Measurements from ENCODE around the gene MED9.
"Not testable (repeated sequence)": the region's sequence is repeated elsewhere in the genome, so short reads cannot be mapped to it uniquely, and the experiment has no call there.

The MED9 gene, protein sequence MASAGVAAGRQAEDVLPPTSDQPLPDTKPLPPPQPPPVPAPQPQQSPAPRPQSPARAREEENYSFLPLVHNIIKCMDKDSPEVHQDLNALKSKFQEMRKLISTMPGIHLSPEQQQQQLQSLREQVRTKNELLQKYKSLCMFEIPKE

GRCh38 chr17:17476865-17477467 is at the start of gene MED9:
TSS of gene MED9 (plus strand) at chr17:17477000. CDS start at chr17:17477042, 42 bp downstream.
- peak; percentile 79 for DNase-seq (ENCODE audit: low read depth)

- no peak for DNase-seq (ENCODE audit: low read depth)
Measured at GRCh38 chr17:17429222-17429621, 47.6 kb upstream of the MED9 start.

DNA sequence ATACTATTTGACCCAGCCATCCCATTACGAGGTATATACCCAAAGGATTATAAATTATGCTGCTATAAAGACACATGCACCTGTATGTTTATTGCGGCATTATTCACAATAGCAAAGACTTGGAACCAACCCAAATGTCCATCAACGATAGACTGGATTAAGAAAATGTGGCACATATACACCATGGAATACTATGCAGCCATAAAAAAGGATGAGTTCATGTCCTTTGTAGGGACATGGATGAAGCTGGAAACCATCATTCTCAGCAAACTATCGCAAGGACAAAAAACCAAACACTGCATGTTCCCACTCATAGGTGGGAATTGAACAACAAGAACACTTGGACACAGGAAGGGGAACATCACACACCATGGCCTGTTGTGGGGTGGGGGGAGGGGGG is 45.9 kb upstream of the MED9 start:
- DNase-seq (ENCODE audit: low read depth): not testable (repeated sequence)

- no peak for DNase-seq (ENCODE audit: low read depth)
Measured at GRCh38 chr17:17431605-17432004, 45.2 kb upstream of the MED9 start.

GRCh38 chr17:17433000-17433703 is 43.6 kb upstream of the MED9 start:
- DNase-seq (ENCODE audit: low read depth): peak; percentile 66

DNA sequence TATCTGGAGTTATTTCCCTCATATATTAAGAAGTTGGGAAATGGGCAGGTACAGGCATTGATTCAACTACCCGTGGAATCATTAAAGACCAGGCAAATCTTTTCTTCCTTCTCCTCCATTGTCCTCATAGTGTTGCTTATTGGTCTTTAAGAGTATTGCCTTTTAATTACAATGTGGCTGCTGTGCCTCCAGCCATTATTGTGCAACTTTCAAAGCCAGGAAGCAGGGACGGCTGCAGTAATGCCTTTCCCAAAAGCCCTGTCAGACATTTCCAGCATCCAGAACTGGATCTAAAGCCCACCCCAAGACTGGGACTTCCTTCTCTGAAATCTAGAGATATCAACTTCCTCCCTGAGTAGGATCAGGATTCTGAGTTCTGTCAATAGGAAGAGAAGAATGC is 42.3 kb upstream of the MED9 start:
- DNase-seq (ENCODE audit: low read depth): no peak

- peak; percentile 81 for DNase-seq (ENCODE audit: low read depth)
Measured at GRCh38 chr17:17435323-17435722, 41.5 kb upstream of the MED9 start.

DNA sequence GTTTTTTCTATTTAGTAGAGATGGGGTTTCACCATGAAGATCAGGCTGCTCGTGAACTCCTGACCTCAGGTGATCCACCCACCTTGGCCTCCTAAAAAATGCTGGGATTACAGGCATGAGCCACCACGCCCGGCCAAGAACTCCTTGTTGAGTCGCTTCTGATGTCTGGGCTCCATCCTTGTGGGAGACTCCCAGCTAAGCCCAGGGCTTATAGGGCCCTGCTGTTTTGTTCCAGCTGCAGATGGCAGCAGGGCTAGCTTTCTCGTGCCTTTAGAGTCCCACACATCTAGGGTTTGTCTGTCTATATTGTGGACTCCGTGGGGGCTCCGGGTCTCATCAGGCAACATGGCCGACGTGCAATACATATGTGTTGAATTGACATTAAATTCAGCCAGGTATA is 39.3 kb upstream of the MED9 start:
- no peak for DNase-seq (ENCODE audit: low read depth)

GRCh38 chr17:17437893-17438292 is 38.9 kb upstream of the MED9 start:
- no peak for DNase-seq (ENCODE audit: low read depth)

DNA sequence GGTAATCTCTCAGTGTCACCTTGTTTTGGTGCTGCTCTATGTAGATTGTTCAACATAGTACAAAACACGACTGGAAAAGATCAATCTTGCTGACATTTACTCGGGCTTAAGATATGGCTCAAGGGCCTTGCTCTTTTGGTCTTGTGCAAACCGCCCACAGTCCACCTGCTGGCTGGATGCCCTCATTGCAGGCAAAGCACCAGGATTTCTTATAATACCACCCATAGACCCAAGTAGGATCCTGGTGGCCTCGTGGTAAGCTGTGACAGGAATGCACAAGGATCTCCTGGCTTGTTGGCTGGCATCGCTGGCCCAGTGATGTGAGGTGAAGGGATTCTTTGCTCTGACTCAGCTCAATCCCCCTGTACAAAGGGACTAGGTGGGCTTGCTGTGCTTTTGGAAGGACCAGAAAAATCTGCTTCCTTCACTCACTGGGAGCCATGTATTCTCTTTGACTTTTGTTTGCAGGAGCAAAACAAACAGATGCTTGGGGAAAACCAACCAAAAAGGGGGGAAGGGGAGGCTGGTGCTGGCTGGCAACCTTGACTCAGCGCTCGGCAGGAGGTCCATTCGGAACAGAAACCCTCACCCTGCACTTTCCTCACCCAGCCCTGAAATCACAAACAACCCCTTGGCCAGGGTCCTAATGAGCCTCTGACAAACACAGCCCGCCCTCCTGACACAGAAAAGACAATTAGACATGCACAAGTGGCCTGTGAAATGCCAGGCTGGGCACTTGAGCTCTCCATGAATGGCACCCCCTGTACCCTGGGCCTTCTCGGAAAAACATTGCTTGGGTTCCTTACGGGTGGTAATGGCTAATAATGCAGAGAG is 36.6 kb upstream of the MED9 start:
- DNase-seq (ENCODE audit: low read depth): no peak

DNA sequence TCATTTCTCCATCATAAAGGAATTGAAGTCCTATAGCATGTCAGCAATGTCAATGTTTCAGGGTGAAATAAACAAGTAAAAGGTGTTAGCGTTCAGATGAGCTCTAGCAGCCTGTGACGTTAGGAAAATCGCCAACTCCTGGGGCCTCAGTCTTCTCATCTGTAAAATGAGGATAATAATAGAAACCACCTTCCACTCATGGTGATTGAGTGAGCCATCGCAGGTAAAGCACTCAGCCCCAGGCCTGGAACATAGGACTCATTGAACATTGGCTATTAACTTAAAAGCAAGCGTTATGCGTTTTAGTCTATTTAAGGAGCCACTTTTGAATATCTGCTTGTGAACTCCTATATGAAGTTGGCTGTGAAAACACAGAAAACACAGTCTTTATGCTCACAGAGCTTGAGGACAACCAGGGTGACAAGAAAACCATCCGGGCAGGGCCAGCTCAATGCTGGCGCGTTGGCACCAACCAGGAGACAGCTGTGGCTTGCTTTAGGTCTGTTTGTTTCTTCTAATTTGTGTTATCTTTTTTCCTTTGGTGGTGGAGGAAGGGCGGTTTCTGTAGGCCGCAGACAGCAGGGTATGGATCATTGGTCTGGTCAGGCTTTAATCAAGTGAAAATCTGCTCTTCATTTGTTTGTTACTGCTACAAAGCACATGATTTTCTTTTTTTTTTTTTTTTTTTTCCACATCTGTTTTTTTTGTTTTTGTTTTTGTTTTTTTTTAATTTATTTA is 35.7 kb upstream of the MED9 start:
- DNase-seq (ENCODE audit: low read depth): no peak

DNA sequence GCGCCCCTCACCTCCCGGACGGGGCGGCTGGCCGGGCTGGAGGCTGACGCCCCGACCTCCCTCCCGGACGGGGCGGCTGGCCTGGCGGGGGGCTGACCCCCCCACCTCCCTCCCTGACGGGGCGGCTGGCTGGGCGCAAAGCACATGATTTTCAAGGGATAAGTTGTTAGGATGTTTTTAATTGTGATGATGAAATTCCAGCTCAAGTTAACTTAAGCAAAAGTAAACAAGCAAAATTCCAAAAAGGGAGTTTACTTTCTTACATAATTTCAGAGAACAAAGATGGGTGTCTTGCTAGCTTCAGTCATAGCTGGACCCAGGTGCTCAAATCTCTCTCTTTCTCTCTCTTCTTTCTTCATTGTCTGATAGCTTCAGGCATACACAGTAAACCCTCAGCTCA is 33.6 kb upstream of the MED9 start:
- DNase-seq (ENCODE audit: low read depth): no peak

DNA sequence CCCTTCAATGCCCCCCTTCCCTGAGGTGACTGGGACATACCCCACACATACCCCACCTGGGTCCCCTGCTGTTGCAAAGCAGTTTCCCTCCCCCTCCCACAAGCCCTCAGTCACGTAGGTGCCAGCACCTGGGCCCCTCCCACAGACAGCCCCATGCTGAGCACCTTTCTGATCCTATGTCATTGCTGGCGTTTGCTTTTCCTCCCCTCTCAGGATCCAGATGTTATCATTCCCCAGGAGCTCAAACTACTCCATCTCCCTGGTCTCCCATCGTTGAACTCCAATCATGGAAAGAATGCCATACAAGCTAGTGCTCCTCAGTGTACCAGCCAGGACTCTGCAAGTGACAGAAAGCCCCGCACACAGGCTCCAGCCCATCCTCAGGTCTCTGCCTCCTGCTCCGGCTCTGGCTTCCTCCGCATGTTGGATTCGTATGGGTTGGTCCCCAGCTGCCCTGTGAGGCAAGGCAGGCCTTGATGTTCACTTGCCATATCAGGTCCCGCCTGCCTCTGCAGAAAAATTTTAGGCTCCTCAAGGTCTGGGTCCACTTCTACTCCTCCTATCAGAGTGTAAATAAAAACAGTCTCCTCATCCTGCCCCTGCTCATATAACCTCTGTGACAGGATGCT is 31.4 kb upstream of the MED9 start:
- no peak for DNase-seq (ENCODE audit: low read depth)

DNA sequence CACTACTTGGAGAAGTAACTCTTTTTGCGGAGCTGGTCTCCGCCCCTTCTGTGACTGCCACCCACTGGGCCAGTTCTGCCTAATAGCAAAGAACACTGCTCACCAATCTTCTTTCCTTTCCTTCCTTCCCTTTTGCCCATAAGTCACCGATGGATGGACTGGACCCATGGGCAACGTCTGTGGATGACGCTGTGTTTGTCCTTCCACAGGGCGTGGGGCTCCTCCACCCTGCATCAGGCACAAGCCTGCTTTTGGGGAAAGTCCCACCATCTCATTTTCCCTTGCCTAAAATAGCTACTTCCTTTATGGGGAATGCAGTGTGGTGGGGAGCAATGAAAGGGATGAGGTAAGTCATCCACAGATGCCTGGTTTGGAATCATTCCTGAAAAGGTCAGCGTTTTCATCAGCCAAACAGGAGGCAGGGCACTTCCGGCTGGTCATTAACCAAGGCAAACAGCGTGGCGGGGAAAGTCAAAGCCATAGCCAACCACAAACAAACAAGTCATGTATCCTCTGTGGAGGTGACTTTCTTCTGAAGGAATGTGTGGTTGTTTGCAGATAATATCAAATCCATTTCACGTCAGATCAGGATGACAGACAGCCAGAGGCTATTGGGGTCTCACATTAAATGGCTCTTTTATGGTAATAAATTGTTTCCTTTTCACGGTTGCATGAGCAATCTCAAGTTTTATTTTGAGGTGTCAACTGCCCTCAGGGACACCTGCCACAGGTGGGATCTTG is 30.7 kb upstream of the MED9 start:
- DNase-seq (ENCODE audit: low read depth): peak; percentile 93

DNA sequence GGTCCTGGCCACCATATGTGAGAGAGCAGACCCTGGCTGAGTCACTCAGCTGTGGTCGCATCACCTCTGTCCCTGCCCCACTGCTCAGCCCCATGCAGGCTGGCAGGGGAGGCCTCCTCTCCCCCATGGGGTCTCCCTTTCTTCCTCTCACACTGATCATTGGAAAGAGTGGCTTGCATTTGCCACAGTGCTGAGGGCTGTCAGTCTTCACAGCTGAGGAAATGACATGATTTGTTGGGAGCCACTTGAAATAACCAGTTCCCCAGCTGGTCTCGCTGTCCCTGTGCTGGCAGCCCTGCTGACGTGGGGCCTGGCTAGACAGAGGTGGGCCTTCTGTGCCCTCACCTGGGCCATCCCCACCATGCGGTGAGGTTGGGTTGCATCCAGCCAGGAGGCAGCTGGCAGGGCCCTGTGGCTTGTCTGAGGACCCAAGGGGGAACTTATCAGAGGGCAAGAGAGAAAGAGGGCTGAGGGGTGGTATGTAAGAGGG is 30.1 kb upstream of the MED9 start:
- DNase-seq (ENCODE audit: low read depth): no peak

GRCh38 chr17:17447264-17447663 is 29.5 kb upstream of the MED9 start:
- no peak for DNase-seq (ENCODE audit: low read depth)

GRCh38 chr17:17448076-17448475 is 28.7 kb upstream of the MED9 start:
- DNase-seq (ENCODE audit: low read depth): no peak

DNA sequence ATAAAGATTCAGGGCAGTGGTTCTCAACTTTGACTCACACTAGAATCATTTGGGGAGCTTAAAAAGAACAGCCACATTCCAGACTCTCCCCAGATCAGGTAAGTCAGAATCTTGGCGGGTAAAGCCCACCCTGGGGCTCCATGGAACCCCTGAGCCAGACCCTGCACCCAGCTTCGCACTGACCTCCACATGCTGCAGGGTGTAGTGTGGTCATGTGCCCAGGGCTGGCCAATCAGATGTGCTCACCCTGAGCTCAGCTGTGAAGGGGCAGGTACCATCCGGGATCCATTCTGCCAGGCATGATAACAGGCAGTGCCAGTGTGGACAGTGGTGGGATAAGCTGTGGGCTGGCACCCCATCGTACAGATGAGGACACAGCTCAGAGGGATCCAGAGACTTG is 28.1 kb upstream of the MED9 start:
- DNase-seq (ENCODE audit: low read depth): no peak

DNA sequence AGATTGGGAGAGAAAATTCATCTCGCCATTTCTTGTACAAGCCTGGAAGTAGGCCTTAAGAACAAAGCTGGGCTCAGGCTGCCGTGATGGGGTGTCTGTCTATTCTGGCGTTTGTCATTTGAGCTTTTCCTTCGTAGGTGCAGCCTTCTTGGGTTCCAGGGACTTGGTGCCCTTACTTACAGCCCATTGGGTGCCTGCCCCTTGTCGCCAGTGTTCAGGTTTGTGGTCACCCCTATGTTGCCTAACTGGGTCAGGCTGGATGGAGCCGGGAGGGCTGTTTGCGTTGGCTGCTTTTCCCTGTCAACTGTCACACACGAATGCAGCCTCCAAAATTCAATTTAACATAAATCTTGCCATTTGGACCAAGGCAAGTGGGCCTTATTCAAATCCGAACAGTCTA is 23.7 kb upstream of the MED9 start:
- no peak for DNase-seq (ENCODE audit: low read depth)

DNA sequence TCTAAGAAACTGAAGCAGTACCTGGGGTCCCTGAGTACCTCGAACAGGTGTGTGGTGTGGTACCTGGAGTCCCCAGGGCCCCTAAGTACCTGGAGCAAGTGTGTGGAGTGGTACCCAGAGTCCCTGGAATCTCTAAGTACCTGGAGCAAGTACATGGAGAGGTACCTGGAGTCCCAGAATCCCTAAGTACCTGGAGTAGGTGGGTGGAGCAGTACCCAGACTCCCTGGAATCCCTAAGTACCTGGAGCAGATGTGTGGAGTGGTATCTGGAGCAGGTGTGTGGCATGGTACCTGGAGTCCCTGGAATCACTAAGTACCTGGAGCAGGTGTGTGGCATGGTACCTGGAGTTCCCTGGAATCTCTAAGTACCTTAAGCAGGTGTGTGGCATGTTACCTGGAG is 22.5 kb upstream of the MED9 start:
- DNase-seq (ENCODE audit: low read depth): no peak

- not testable (repeated sequence) for DNase-seq (ENCODE audit: low read depth)
Measured at GRCh38 chr17:17454700-17455099, 22.1 kb upstream of the MED9 start.
